ENCODE data around the gene STAP2.
"Not testable (repeated sequence)": the region's sequence is repeated elsewhere in the genome, so short reads cannot be mapped to it uniquely, and the experiment has no call there.

The STAP2 gene

DNA sequence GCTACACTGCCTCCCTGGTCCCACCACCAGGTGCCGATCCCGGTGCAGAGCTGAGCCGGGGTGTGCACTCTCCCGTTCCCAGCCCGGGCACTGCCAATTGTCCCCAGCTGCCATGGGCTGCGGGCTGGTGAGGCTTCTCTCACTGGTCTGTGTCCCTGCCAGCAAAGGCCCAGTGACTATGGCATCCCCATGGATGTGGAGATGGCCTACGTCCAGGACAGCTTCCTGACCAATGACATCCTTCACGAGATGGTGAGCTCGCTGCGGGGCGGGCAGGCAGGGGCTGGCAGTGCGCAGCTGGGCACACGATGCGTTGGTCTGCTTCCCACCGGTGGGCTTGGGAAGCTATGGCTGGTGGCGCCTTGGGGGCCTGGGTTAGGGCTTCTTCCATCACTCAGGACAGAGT lies 19.3 kb upstream of the STAP2 start:
- no peak for DNase-seq (ENCODE audit: low spot score)

DNA sequence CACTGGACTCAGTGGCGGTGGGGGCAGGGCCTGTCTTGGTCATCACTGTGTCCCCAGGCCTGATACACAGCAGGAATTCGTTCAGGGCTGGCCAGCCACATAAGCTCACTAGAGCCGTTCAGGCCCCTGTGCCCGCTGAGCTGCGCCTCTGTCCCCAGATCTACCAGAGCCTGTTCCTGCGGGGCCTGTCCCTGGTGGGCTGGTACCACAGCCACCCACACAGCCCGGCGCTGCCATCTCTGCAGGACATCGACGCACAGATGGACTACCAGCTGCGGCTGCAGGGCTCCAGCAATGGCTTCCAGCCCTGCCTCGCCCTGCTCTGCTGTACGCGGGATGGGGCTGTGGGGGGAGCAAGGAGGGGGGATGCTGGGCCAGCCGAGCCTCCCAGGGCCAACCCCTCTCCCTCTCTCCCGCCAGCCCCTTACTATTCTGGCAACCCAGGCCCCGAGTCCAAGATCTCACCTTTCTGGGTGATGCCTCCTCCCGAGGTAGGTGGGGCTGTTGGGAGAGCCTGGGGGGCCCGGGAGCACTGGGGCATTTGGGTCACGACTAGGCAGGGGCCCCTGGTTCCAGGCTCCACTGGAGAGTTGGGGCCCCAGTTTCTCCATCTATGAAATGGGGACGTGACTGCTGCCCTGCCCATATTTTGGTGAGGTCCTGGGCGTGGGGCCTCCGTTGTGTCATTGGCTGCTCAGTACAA lies 18.6 kb upstream of the STAP2 start:
- no peak for DNase-seq (ENCODE audit: low spot score)

GRCh38 chr19:4354897-4355296 lies 16.3 kb upstream of the STAP2 start:
- no peak for DNase-seq (ENCODE audit: low spot score)

GRCh38 chr19:4354282-4354681 lies 15.7 kb upstream of the STAP2 start:
- no peak for DNase-seq (ENCODE audit: low spot score)

GRCh38 chr19:4352701-4353121 lies 14.1 kb upstream of the STAP2 start:
- peak; percentile 80 for DNase-seq (ENCODE audit: low spot score)

GRCh38 chr19:4350726-4351125 lies 12.1 kb upstream of the STAP2 start:
- DNase-seq (ENCODE audit: low spot score) = no peak

DNA sequence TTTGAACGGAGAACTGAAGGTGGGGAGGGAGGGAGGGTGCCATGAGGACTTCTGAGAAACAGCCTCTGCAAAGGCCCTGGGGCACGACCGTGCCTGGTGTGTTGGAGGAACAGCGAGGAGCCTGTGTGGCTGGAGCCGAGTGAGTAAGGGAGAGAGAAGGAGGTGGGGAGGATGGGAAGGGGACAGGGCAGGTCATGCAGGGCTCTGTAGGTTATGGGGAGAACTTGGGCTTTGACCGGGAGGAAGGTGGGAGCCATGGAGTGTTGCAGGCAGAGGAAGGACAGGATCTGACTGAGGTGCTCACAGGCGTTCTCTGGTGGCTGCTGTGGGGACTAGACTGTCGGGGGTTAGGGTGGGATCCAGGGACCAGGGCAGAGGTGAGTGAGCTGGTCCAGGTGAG lies 11.5 kb upstream of the STAP2 start:
- no peak for DNase-seq (ENCODE audit: low spot score)

DNA sequence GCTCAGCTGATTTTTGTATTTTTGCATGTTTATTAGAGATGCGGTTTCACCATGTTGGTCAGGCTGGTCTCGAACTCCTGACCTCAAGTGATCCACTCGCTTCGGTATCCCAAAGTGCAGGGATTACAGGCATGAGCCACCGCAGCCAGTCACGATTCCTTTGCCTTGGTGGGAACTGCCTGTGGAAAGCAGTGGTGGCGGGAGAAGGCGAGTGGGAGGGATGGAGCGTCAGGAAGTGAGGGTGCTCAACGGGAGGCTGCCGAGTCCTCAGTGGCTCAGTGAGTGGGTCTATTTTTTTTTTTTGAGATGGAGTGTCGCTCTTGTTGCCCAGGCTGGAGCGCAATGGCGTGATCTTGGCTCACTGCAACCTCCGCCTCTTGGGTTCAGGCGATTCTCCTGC lies 10.6 kb upstream of the STAP2 start:
- not testable (repeated sequence) for DNase-seq (ENCODE audit: low spot score)

DNA sequence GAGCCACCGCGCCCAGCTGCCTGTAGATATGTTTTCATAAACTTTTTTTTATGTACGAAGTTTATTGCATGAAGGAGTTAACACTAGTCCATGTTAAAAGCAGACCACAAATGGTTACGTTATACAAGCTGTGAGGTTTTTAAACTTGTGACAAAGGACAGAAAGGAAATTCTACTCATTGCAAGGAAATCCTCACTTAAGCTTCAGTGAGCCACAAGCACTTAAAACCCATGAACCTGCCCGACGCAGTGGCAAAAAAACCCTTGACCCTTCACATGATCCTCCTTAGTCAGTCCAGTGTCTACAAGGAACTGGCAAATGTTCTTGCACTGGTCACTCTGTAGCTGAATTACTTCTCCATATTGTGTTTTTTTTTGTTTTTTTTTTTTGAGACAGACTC lies 8.9 kb upstream of the STAP2 start:
- no peak for DNase-seq (ENCODE audit: low spot score)

DNA sequence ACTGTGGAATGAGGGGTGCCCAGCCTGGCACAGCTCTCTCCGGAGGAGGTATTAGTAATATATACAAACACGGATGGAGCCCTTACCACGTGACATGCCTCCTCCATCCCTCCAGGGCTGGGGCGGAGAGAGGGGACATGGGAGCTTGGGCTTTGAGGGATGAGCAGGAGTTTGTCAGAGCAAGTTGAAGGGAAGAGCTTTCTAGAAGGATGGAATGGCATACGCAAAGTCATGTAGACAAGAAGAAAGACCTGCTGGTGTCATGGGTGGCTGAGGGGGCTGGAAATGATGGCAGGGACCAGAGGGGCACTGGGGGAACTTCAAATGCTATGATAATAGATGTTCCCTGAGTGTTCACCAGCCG lies 7.4 kb upstream of the STAP2 start:
- DNase-seq (ENCODE audit: low spot score) = no peak

GRCh38 chr19:4345342-4346019 lies 6.9 kb upstream of the STAP2 start:
- no peak for DNase-seq (ENCODE audit: low spot score)

DNA sequence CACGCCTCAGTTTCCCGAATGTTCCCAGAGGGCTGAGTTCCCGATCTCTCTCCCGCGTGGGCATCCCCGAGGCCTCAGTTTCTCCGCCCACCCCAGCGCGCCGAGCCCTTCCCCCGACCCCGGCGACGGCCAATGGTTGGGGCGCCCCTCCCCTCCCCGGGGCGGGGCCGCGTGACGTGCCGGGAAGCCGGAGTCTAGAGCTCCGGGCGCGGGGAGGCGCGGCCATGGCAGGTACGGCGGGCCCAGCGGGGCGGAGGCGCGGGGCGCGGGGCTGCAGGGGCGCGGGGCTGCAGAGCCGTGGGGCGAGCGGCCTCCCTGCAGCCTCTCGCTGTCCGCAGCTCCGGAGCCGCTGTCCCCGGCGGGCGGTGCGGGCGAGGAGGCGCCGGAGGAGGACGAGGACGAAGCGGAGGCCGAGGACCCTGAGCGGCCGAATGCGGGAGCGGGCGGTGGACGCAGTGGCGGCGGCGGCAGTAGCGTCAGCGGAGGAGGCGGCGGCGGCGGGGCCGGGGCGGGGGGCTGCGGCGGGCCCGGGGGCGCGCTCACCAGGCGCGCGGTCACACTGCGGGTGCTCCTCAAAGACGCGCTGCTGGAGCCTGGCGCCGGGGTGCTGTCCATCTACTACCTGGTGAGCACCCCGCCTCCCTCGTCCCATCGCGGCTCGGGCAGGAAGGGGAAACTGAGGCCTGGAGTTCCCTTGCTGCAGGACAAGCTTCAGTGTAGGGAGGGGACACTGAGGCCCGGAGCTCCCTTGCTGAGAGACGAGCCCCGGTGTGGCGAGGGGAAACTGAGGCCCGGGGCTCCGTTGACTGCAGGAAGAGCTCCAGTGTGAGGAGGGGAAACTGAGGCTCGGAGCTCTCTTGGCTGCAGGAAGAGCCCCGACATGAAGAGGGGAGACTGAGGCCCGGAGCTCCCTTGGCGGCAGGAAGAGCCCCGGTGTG lies 5.0 kb upstream of the STAP2 start, which contains the start of gene MPND:
Gene MPND, plus strand, starts transcription at position 193 of the 938 bp plus-strand sequence. Its CDS starts 32 bp downstream, at position 225.
- DNase-seq (ENCODE audit: low spot score) = peak; percentile 90

DNA sequence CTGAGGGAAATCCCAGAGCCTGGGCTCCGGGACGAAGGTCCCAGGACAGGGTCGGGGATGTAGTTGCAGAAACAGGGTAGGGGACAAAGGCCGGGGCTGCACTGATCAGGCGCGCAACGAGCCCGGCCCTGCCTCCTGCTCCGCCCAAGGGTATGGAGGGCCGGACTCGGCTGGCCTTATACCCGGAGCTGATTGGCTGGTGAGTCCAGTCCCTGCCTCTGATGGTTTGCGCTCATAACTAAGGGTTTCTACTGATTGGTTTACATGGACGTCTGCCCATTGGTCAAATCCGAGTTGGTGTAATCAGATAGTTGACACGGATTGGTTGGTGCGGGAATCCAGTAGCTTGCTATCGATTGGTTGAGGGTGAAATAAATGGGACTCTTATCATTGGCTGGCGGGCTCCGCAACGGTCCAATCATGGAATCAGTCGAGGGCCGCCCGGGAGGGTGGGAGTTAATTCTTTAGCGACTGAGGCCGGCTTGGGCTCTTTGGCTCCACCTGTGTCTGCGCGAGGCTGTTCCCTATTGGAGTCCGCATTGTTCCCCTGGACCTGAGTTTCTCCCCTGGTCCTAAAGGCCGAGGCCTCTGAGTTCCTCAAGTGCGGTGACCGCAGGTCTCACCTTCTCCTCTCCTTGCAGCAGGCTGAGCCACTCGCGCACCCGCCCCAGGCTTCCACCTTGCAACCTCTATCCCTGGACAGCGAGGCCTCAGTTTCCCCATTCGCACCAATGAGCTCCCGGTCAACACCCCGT lies 4.2 kb upstream of the STAP2 start:
- DNase-seq (ENCODE audit: low spot score) = peak; percentile 98

GRCh38 chr19:4342314-4342614 lies 3.6 kb upstream of the STAP2 start:
- DNase-seq (ENCODE audit: low spot score) = no peak

DNA sequence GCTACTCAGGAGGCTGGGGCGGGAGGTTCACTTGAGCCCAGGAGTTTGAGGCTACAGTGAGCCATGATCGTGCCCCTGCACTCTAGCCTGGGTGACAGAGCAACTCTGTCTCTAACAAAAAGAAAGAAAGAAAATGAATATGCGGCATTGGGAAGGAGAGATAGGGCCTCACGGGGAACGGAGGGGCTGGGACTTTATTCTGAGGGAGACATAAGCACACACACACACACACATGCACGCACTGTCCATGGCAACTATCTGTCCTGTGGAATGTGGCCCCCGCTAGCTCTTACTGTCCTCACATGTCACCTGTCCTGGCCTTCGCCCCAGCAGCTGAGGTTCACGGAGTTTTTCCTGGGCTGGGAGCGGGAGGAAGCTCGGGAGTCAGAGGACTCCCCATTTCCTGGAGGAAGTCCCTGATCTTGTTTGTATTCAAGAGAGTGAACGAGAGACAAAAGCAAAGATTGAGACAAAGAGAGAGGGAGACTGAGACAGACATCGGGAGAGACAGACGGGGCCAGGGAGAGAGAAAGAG lies 654 bp downstream of the STAP2 start:
- DNase-seq (ENCODE audit: low spot score) = peak; percentile 7

DNA sequence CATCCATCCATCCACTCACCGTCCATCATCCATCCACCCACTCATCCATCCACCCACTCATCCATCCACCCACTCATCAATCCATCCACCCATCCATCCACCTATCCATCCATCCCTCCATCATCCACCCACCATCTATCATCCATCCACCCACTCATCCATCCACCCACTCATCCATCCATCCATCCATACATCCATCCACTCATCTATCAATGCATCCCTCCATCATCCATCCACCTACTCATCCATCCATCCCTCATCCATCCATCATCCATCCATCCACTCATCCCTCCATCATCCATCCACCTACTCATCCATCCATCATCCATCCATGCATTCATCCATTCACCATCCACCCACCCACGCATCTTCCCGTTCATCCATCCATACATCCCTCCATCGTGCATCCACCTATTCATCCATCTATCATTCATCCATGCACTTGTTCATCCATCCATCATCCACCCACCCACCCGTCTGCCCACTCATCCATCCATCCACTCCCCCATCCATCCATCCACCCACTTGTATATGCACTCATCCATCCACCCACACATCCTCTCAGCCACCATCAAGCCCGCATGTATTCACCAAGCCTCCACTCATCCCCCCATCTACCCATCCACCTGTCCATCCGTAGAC lies 3.6 kb downstream of the STAP2 start:
- DNase-seq (ENCODE audit: low spot score) = no peak

DNA sequence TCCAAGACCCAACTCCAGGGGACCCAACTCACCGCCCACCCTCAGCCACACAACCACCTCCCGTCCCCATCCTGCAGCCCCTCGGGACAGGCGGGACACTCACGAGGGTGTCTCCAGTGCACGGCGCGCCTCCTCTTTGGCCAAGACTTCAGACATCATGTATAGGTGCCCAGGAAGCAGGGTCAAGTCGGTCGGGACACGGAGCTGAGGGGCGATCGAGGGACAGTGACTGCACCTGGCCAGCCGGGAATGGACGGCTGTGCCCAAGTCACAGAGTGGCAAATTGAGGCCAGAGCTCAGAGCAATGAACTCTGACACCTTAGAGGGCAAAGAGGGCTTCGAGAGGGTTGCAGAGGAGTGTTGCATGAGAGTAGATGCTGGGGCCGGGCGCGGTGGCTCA lies 8.8 kb downstream of the STAP2 start:
- DNase-seq (ENCODE audit: low spot score) = no peak

DNA sequence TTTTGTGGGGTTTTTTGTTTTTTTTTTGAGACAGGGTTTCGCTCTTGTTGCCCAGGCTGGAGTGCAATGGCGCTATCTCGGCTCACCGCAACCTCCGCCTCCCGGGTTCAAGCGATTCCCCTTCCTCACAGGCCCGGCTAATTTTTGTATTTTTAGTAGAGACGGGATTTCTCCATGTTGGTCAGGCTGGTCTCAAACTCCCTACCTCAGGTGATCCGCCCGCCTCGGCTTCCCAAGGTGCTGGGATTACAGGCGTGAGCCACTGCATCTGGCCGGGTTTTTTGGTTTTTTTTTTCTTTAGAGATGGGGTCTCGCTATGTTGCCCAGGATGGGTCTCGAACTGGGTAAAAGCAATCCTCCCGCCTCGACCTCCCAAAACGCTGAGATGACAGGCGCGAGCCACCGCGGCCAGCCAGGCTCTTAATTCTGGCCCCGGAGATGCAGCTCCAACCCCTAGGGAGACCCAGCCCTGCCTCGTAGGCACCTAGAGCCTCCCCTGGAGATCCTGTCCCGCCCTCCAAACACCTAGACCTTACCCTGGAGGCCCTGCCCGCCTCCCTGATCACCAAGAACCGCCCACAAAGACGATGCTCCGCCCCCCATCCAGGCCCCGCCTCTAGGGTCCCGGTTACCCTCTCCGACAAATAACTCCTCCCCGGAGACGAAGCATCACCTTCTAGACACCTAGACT lies 9.5 kb downstream of the STAP2 start:
- not testable (repeated sequence) for DNase-seq (ENCODE audit: low spot score)

GRCh38 chr19:4328243-4328990 lies 10.2 kb downstream of the STAP2 start:
- DNase-seq (ENCODE audit: low spot score) = peak; percentile 98

DNA sequence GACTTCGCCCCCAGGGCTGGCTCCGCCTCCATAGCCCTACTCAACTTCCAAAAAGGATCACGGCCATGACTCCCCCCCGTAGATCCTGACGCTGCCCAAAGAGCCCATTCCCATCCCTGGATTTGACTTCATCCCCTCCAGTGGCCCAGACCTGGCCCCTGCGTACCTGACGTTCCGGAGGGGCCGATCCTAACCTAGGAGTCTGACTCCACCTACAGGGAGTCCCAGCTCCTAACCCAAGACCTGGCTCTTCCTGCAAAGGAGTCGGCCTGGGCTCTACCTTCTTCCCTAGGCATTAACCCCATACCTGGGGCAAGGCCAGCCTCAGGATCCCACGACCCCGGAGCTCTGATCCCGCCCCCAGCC lies 10.8 kb downstream of the STAP2 start:
- DNase-seq (ENCODE audit: low spot score) = no peak
